GM21576 (cell line): ENCODE measurements around the gene CHEK2.
"Not testable (repeated sequence)": the region's sequence is repeated elsewhere in the genome, so short reads cannot be mapped to it uniquely, and the experiment has no call there.

Experiments
- ATAC-seq: cut with Tn5 transposase; IDR thresholded peaks from one replicate; pipeline ENCODE4 v1.9.1; 2021; ENCODE audit warnings: mild to moderate bottlenecking, moderate library complexity; ENCODE audit not compliant: unreplicated experiment

Gene CHEK2

GRCh38 chr22:28741785-28742561 lies at the start of gene CHEK2, which contains the start of gene HSCB:
Gene CHEK2, minus strand, starts transcription at chr22:28741820. Its CDS starts 7,099 bp downstream, at chr22:28734721.
Gene HSCB, plus strand, starts transcription at chr22:28742039. Its CDS starts 57 bp downstream, at chr22:28742096.
- ATAC-seq: peak; percentile 89

GRCh38 chr22:28791124-28791523 lies 49.5 kb upstream of the CHEK2 start:
- ATAC-seq: no peak

GRCh38 chr22:28788601-28789000 lies 47.0 kb upstream of the CHEK2 start:
- ATAC-seq: no peak

DNA sequence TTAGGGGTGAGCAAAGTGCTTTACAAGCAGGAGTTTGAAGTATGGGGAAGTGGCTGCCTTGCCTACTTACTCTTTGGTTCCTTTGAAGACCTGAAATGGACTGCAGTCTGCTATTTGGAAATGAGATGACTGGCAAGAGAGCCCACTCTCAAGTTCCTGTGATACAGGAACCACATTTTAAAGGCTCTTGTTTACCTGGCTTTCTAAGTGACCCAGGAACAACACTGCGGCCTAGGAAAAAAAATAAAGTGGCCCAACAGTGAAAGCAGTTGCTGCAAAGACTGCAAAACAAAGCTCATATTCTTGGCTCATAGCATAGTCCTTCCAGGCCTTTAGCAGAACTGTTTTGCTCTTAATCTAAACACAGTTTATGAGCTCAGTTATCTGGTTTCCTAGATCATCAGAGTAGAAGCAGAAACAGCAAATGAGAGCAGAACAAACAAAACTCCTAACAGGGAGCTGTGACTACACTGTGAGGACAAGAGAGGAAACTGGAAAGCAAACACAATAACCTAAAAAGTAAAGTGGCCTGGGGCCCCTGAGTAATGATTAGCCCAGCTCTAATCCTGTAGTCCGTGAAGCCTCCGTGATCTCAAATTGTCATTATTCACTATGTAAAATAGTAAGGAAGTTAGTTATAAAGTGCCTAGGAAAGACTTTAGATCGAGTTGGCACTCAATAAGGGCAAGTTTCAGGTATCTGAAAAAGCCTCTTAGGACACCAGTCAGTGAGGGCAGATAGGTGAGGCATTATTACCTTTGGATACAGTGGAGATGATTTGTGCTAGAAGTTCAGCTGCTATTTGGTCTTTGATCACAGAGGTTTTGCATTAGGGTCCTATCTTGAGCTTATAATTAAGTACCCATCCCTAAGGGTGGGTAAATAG lies 42.4 kb upstream of the CHEK2 start:
- ATAC-seq: no peak

GRCh38 chr22:28780296-28780695 lies 38.7 kb upstream of the CHEK2 start:
- no peak for ATAC-seq

DNA sequence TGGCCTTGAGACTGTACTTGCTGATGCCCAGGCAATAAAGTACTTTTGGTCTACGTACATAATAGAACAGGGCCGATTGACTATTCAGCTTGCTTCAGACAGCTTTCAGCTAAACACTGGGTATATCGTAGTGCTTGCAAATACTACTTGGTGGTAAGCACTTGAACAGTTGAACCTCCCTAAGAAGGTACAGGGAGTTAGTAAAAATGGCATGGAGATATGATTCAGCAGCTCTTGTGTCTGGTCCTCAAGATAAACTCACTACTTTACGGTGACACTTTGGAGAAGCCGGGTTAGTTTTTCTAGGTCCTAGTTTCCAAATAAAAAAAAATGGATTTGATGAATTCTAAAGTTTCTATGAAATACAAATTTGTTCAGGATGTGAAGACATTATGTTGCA lies 38.2 kb upstream of the CHEK2 start:
- ATAC-seq: no peak

DNA sequence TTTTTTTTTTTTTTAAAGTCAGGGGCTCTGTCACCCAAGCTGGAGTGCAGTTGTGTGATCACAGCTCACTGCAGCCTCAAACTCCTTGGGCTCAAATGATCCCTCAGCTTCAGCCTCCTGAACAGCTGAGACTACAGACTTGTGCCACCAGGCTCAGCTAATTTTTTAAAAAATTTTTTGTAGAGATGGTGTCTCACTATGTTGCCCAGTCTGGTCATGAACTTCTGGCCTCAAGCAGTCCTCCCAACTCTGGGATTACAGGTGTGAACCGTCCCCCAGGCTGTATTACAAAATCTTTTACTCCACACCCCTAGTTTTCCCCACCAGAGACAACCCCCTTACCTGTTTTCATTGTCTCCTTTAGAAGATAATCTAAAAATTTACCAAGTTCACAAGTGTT lies 32.8 kb upstream of the CHEK2 start:
- ATAC-seq: no peak

- ATAC-seq: peak; percentile 23
These were observed 31.8 kb upstream of the CHEK2 start for GRCh38 chr22:28773461-28773867.

DNA sequence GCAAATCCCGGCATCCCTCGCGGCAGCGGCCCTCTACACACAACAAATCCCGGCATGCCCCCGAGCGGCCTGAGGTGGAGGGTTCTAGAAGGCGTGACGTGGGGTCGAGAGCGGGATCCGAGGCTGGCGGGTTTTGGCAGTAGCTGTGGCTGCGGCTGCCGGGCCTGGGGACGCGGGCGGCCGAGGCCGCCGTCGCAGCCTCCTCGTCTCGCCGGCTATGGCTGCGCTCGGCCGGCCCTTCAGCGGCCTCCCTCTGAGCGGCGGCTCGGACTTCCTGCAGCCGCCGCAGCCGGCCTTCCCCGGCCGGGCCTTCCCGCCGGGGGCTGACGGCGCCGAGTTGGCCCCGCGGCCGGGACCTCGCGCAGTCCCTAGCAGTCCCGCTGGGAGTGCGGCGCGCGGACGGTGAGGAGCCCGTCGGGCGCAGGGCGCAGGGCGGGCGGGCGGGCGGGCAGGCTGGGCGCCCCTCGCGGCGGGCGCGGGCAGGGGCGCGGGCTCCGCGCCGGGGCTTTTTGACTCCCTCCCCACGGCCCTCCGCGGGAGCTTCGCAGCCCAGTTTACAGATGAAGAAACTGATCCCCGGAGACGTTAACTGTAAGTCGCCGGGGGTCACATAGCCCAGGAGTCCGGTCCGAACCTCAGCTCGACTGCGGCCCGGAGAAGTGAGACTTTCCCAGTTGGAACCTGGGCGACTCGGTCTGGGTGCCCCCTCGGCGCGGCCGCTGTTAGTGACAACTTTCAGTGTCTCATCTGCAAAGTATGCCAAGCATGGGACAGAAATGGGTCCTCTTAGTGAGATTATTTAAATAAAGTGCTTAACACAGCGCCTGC lies 31.2 kb upstream of the CHEK2 start, which contains the start of gene CCDC117:
CCDC117 (plus strand) TSS at position 63 of the 828 bp plus-strand sequence; CDS start at position 218, 155 bp downstream.
- ATAC-seq: peak; percentile 78

GRCh38 chr22:28771195-28771791 lies 29.7 kb upstream of the CHEK2 start:
- no peak for ATAC-seq

DNA sequence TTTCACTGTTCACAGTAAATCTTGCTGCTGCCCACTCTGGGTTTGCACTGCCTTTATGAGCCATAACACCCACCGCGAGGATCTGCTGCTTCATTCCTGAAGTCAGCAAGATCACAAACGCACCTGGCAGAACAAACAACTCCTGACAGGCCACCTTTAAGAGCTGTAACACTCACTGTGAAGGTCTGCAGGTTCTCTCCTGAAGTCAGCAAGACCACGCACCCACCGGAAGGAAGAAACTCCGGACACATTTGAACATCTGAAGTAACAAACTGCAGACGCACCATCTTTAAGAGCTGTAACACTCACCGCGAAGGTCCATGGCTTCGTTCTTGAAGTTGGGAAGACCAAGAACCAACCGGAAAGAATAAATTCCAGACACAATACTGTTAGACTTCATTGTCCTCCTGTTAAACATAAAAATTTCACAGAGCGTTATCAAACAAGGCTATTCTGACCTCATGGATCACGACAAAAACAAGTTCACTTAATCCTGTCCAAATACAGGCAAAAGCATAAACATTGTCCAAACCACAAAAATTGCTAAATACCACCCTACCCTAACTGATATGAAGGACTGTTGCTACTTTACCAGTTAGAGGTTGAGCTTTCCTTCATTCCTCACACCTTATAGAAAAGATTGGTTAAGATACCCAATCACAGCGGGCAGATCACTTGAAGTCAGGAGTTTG lies 27.9 kb upstream of the CHEK2 start:
- no peak for ATAC-seq

DNA sequence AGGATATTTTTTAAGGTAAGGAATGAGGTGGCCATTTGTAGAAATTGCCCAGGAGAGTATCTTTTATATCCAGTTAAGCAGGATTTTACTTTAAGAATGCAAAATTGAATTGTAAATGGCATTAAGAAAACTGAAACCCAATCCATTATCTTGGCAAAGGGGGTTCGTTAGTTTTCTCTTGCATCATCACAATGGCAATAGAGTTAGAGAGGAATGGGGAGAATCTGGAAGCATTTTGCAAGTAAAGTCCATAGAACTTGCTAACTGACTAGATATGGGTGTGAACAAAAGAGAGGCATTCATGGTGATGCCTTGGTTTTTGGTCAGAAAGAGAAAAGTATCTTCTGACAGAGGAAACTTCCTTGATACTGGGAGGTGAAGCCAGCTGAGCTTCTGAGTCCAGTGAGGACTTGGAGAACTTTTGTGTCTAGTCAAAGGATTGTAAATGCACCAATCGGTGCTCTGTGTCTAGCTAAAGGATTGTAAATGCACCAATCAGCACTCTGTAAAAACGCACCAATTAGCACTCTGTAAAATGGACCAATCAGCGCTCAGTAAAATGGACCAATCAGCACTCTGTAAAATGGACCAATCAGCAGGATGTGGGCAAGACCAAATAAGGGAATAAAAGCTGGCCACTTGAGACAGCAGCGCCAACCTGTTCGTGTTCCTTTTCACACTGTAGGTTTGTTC lies 27.2 kb upstream of the CHEK2 start:
- no peak for ATAC-seq

DNA sequence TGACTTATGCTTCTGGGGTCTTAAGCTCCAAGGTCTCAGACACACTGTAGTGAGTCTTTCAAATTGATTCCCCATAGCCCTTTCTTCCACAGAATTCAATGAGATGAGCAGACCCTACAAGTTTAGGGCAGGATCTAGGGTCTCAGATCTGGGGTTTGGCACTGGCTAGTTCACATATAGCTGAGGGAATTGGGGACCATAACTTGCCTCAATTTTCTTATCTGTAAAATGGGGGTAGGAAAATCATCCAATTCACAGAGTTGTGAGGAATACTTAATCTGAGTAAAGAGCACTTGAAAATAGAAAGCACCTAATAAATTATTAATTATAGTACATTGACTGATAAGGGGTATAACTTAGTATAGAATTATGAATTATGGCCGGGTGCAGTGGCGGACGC lies 25.0 kb upstream of the CHEK2 start:
- ATAC-seq: no peak

- ATAC-seq: not testable (repeated sequence)
These were observed 20.4 kb upstream of the CHEK2 start for GRCh38 chr22:28762000-28762399.

DNA sequence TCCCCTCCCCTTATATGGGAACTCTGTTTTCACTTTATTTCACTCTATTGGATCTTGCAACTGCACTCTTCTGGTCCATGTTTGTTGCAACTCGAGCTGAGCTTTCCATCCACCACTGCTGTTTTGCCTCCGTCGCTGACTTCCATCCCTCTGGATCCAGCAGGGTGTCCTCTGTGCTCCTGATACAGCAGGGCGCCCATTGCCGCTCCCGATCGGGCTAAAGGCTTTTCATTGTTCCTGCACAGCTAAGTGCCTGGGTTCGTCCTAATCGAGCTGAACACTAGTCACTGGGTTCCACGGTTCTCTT lies 19.8 kb upstream of the CHEK2 start:
- no peak for ATAC-seq

GRCh38 chr22:28759861-28760560 lies 18.4 kb upstream of the CHEK2 start:
- no peak for ATAC-seq

DNA sequence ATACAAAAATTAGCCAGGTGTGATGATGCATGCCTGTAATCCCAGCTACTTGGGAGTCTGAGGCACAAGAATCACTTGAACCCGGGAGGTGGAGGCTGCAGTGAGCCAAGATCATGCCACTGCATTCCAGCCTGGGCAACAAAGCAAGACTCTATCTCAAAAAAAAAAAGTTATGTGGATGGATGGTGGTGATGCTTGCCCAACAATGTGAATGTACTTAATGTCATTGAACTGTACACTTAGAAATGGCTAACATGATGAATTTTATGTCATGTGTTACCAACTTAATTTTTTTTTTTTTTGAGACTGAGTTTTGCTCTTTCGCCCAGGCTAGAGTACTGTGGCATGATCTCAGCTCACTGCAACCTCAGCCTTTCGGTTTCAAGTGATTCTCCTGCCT lies 12.9 kb upstream of the CHEK2 start:
- ATAC-seq: not testable (repeated sequence)

GRCh38 chr22:28750471-28750881 lies 8.9 kb upstream of the CHEK2 start:
- no peak for ATAC-seq

DNA sequence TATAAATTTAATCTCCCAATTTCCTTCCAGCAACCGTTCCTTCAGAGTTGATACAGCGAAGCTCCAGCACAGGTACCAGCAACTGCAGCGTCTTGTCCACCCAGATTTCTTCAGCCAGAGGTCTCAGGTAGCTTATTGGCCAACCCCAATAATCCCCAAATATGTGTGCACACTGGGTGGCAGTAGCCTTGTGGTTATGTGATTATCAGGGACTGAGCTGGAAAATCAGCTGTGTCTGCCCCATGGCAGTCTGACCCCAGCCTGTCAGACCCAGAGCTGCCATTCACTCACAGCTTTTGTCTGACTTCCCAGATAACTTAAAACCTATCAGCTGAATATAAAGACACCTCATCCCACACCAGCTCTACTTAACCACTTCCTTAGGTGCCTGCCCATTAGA lies 2.2 kb upstream of the CHEK2 start:
- no peak for ATAC-seq
